BJ (cell line): Measurements from ENCODE around the gene CDR2. TPM values are rescaled to one million over a fixed set of nuclear protein-coding genes. Genes with fewer than 3 reads are reported as not detected.
"Not testable (repeated sequence)": the region's sequence is repeated elsewhere in the genome, so short reads cannot be mapped to it uniquely, and the experiment has no call there.

Experiments
- CTCF ChIA-PET: fragments of 350-600 bp; formaldehyde crosslinking; extraction: SDS; loops from one replicate; lab custom pipeline; 2021; ENCODE audit warnings: antibody characterized with exemption, inconsistent platforms; lab: Yijun Ruan, JAX
- POLR2A ChIA-PET: fragments of 300-600 bp; sonication (Branson Sonifier 250); formaldehyde crosslinking; extraction: SDS; loops from one replicate; lab custom pipeline; 2021; ENCODE audit warnings: antibody characterized with exemption; lab: Charles Lee
- DNase-seq: peaks from one replicate; pipeline ENCODE4 v3.0.0-alpha.2; 2011; ENCODE audit warnings: low read depth
- H3K27me3 ChIP-seq: 2 replicates; pipeline ENCODE4 v1.6.0; 2011; ENCODE audit warnings: low read length; ENCODE audit not compliant: control insufficient read depth, insufficient read depth
- H3K36me3 ChIP-seq: 2 replicates; pipeline ENCODE4 v1.5.1; 2011; ENCODE audit warnings: low read length; ENCODE audit not compliant: control insufficient read depth, insufficient read depth
- H3K4me3 ChIP-seq: 2 replicates; pipeline ENCODE4 v1.5.1; 2011; ENCODE audit warnings: low read depth, mild to moderate bottlenecking, control low read depth, low read length
- CTCF ChIP-seq: IDR thresholded peaks from 2 replicates; pipeline ENCODE4 v1.5.1; 2011; ENCODE audit warnings: low read depth, mild to moderate bottlenecking, control low read depth, inconsistent platforms, low read length, moderate library complexity; ENCODE audit not compliant: insufficient read depth
- polyA plus RNA-seq: library from polyadenylated mRNA; depleted of rRNA; stranded (reverse); fragments of >200 nt; gene quantifications from 2 replicates; pipeline ENCODE4 v1.2.3, GENCODE V29; 2011

The CDR2 gene
- polyA plus RNA-seq, 1 experiment = 41.5 TPM

- Histone ChIP-seq H3K36me3 (no peaks in the 10 kb centered on the region), H3K27me3 (no peaks in the 10 kb centered on the region), H3K4me3 (peak overlapping the region; percentile 50)
- no peak for TF ChIP-seq CTCF
- CTCF ChIA-PET = interaction anchor here (1.8 kb wide), 1 partner anchor 24 kb away, joined by 5 read pairs; no protein-coding TSS in a partner anchor
- POLR2A ChIA-PET = interaction anchor here (0.7 kb wide), 1 partner anchor 25 kb away, joined by 3 read pairs; no protein-coding TSS in a partner anchor
- no peak for DNase-seq
Measured at GRCh38 chr16:22372882-22373661, 1.3 kb downstream of the CDR2 start.

GRCh38 chr16:22370038-22370820 is 4.2 kb downstream of the CDR2 start:
- no peaks in the 10 kb centered on the region for H3K27me3 ChIP-seq
- TF ChIP-seq CTCF = no peak
- H3K36me3 ChIP-seq = no peaks in the 10 kb centered on the region
- ChIA-PET CTCF (interaction anchor here (0.9 kb wide), 1 partner anchor 49 kb away, joined by 3 read pairs; no protein-coding TSS in a partner anchor), POLR2A (interaction anchor here (0.7 kb wide), 1 partner anchor 1271 kb away, joined by 8 read pairs; the partner anchor contains the start of genes DCTN5 and PALB2)
- no peak overlapping the region for H3K4me3 ChIP-seq
- DNase-seq = peak; percentile 83

- DNase-seq = no peak
- no peak for TF ChIP-seq CTCF
- H3K36me3 ChIP-seq = peaks cover 1% of the 10 kb centered on the region; the same call in 1 of the 2 replicates
- CTCF ChIA-PET = no interaction called here
- POLR2A ChIA-PET = interaction anchor here (0.6 kb wide), 1 partner anchor 15 kb away, joined by 4 read pairs; no protein-coding TSS in a partner anchor
- no peak overlapping the region for H3K4me3 ChIP-seq
- no peaks in the 10 kb centered on the region for H3K27me3 ChIP-seq
Measured at GRCh38 chr16:22369221-22369811, 5.1 kb downstream of the CDR2 start.

- CTCF ChIA-PET, POLR2A ChIA-PET, H3K27me3 ChIP-seq, H3K4me3 ChIP-seq, DNase-seq, H3K36me3 ChIP-seq: not testable (repeated sequence)
Measured at GRCh38 chr16:22368200-22368826, 6.1 kb downstream of the CDR2 start.

GRCh38 chr16:22366889-22367288 is 7.5 kb downstream of the CDR2 start:
- Histone ChIP-seq H3K27me3 (no peaks in the 10 kb centered on the region), H3K4me3 (no peak overlapping the region), H3K36me3 (peaks cover 3% of the 10 kb centered on the region; the same call in 1 of the 2 replicates)
- CTCF ChIA-PET = no interaction called here
- POLR2A ChIA-PET = no interaction called here
- no peak for DNase-seq
- no peak for TF ChIP-seq CTCF
